Measurements from ENCODE around the gene NDUFAF4. TPM values are rescaled to one million over a fixed set of nuclear protein-coding genes. Genes with fewer than 3 reads are reported as not detected.

The NDUFAF4 gene
- total and polyA plus RNA-seq, 10 of the 15 experiments (the other 5 are each of a cell fraction or from before 2014, with no cell fraction given) = 26.9 to 188 (median 76.9) TPM

- H3K4me1 ChIP-seq (ENCODE audit: control insufficient read depth, insufficient read depth, low read length) = 0 out of 2 replicates have a peak, but pooled peaks cover 2% of the 10 kb centered on the region
- CTCF ChIA-PET = interaction anchor here (1.5 kb wide), 1 partner anchor 108 kb away, joined by 3 read pairs; no protein-coding TSS in a partner anchor
- POLR2A ChIA-PET = no interaction called here
- no peak overlapping the region for H3K4me2 ChIP-seq (ENCODE audit: control insufficient read depth, insufficient read depth)
- no peaks in the 10 kb centered on the region for H3K36me3 ChIP-seq (ENCODE audit: control insufficient read depth in 2 of 2, insufficient read depth in 2 of 2, low read length in 1 of 2)
- DNase-seq (ENCODE audit: low read depth, low spot score) (no peak), ATAC-seq (no peak), FAIRE-seq (no peak)
- H2AFZ ChIP-seq (ENCODE audit: control insufficient read depth, low read depth, low read length) = no peak overlapping the region
- TF ChIP-seq SPI1 (IDR thresholded peaks at IDR 0.05; ENCODE audit: borderline replicate concordance, insufficient read depth, low read depth, low read length) (peak; percentile 85), POLR2A (IDR thresholded peaks at IDR 0.05; ENCODE audit: low read depth, low read length) (no peak), NR2C1 (IDR thresholded peaks at IDR 0.05) (no peak), RAD21 (IDR thresholded peaks at IDR 0.05; ENCODE audit: insufficient read depth, low read depth, low read length) (no peak), ATF3 (IDR thresholded peaks at IDR 0.05; ENCODE audit: borderline replicate concordance, extremely low read depth, low read depth, low read length) (no peak), ZNF24 (IDR thresholded peaks at IDR 0.05) (no peak), IKZF2 (IDR thresholded peaks at IDR 0.05) (0 out of 4 replicates have a peak, but pooled peaks of 1 of the 2 experiments have one; percentile 19)
- TF ChIP-seq, protein P1, sequence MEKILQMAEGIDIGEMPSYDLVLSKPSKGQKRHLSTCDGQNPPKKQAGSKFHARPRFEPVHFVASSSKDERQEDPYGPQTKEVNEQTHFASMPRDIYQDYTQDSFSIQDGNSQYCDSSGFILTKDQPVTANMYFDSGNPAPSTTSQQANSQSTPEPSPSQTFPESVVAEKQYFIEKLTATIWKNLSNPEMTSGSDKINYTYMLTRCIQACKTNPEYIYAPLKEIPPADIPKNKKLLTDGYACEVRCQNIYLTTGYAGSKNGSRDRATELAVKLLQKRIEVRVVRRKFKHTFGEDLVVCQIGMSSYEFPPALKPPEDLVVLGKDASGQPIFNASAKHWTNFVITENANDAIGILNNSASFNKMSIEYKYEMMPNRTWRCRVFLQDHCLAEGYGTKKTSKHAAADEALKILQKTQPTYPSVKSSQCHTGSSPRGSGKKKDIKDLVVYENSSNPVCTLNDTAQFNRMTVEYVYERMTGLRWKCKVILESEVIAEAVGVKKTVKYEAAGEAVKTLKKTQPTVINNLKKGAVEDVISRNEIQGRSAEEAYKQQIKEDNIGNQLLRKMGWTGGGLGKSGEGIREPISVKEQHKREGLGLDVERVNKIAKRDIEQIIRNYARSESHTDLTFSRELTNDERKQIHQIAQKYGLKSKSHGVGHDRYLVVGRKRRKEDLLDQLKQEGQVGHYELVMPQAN (conservative IDR thresholded peaks at IDR 0.05) = no peak
- no TSS peak for BruUV-seq (replicated peaks)
- no peak overlapping the region for H3K27ac ChIP-seq (ENCODE audit: control insufficient read depth, insufficient read depth)
- H3K79me2 ChIP-seq (ENCODE audit: control insufficient read depth, insufficient read depth, low read length) = no peaks in the 10 kb centered on the region
- no peaks in the 10 kb centered on the region for H4K20me1 ChIP-seq (ENCODE audit: control insufficient read depth, insufficient read depth)
- RAD21 ChIA-PET (ENCODE audit: unreplicated experiment) = no interaction called here
- H3K9me3 ChIP-seq (replicated peaks; ENCODE audit: control insufficient read depth, insufficient read depth, low read length) = no peaks in the 10 kb centered on the region
- 62% methylated on average over 1 of the region's 1 CpG for WGBS (ENCODE audit: insufficient coverage, insufficient replicate concordance, low lambda C conversion rate, missing lambda C conversion rate)
- in situ Hi-C loops (cut with MboI) (no loop called here), intact Hi-C loops (cut with micrococcal nuclease; ENCODE audit: unreplicated experiment) (no loop called here)
- SMC1A ChIA-PET (ENCODE audit: uncharacterized antibody, unreplicated experiment) = interaction anchor here (1.4 kb wide), 1 partner anchor 10 kb away, joined by 3 read pairs; no protein-coding TSS in a partner anchor
- H3K4me3 ChIP-seq = no peak overlapping the region
- no peak overlapping the region for H3K9ac ChIP-seq (ENCODE audit: control insufficient read depth, insufficient read depth, low read length)
- H3K27me3 ChIP-seq (replicated peaks in 1 of 2; ENCODE audit: control insufficient read depth in 2 of 2, insufficient read depth in 2 of 2, low read length in 1 of 2) = peaks cover 0 to under 1% of the 10 kb centered on the region in 2 experiments; a peak in 1 of 4 replicates
These were observed 19.4 kb upstream of the NDUFAF4 start for GRCh38 chr6:96917098-96917497.

All from GM12878 (cell line).